Hepatocyte (in vitro differentiated cells): ENCODE data around the gene TAPT1. TPM values are rescaled to one million over a fixed set of nuclear protein-coding genes. Genes with fewer than 3 reads are reported as not detected.

ENCODE experiments used
- DNase-seq: peaks from one replicate; pipeline ENCODE4 v3.0.0-alpha.2; 2016; ENCODE audit warnings: low spot score
- H2AFZ ChIP-seq: fragments of 200-600 bp; sonication (generic); 2 replicates; pipeline ENCODE4 v1.6.0; 2016; ENCODE audit warnings: antibody characterized with exemption, mild to moderate bottlenecking
- H3K27ac ChIP-seq: fragments of 200-600 bp; sonication (generic); 2 replicates; pipeline ENCODE4 v1.5.1; 2016; ENCODE audit warnings: mild to moderate bottlenecking
- H3K27me3 ChIP-seq: fragments of 200-600 bp; sonication (generic); 2 replicates; pipeline ENCODE4 v1.6.1; 2016
- H3K36me3 ChIP-seq: fragments of 200-600 bp; sonication (generic); replicated peaks from 2 replicates; pipeline ENCODE4 v1.5.1; 2016; ENCODE audit warnings: low read depth; ENCODE audit not compliant: insufficient read depth
- H3K4me1 ChIP-seq: fragments of 200-600 bp; sonication (generic); 2 replicates; pipeline ENCODE4 v1.5.1; 2016; ENCODE audit warnings: mild to moderate bottlenecking, moderate library complexity; ENCODE audit not compliant: insufficient read depth
- H3K4me2 ChIP-seq: fragments of 200-600 bp; sonication (generic); 2 replicates; pipeline ENCODE4 v1.6.0; 2016
- H3K4me3 ChIP-seq: fragments of 200-600 bp; sonication (generic); 2 replicates; pipeline ENCODE4 v1.5.1; 2016; ENCODE audit warnings: mild to moderate bottlenecking
- H3K79me2 ChIP-seq: fragments of 200-600 bp; sonication (generic); 2 replicates; pipeline ENCODE4 v1.6.0; 2017; ENCODE audit warnings: mild to moderate bottlenecking
- H3K9me2 ChIP-seq: fragments of 200-600 bp; sonication (generic); replicated peaks from 2 replicates; pipeline ENCODE4 v1.6.0; 2017; ENCODE audit warnings: mild to moderate bottlenecking; ENCODE audit not compliant: insufficient read depth
- H3K9me3 ChIP-seq: fragments of 200-600 bp; sonication (generic); 2 replicates; pipeline ENCODE4 v1.5.1; 2016; ENCODE audit warnings: low read depth, mild to moderate bottlenecking
- H4K20me1 ChIP-seq: fragments of 200-600 bp; sonication (generic); 2 replicates; pipeline ENCODE4 v1.6.0; 2016; ENCODE audit warnings: mild to moderate bottlenecking; ENCODE audit not compliant: insufficient read depth, poor library complexity, severe bottlenecking
- CTCF ChIP-seq: fragments of 200-600 bp; sonication (generic); IDR thresholded peaks from 2 replicates; pipeline ENCODE4 v1.5.1; 2016; ENCODE audit warnings: antibody characterized with exemption, mild to moderate bottlenecking; ENCODE audit not compliant: poor library complexity
- EZH2 ChIP-seq: fragments of 200-600 bp; sonication (generic); IDR thresholded peaks from 2 replicates; pipeline ENCODE4 v1.6.1; 2016; ENCODE audit warnings: antibody characterized with exemption, mild to moderate bottlenecking, borderline replicate concordance
- EZH2phosphoT487 ChIP-seq: fragments of 200-600 bp; sonication (generic); IDR thresholded peaks from one replicate; pipeline ENCODE4 v1.6.1; 2018; ENCODE audit warnings: antibody characterized with exemption, mild to moderate bottlenecking, low read depth, moderate library complexity; ENCODE audit not compliant: unreplicated experiment, severe bottlenecking
- WGBS: methylation state at CpG from one replicate; pipeline ENCODE4 v1.1.6; 2016; ENCODE audit warnings: low lambda C conversion rate; ENCODE audit errors: missing lambda C conversion rate; 5-methylcytosine and 5-hydroxymethylcytosine counted together
- polyA plus RNA-seq: library from polyadenylated mRNA; unstranded; fragments of >200 nt; fragmentation: Nextera tagmentation; extraction: Ambion mirVana; gene quantifications from 2 replicates; pipeline ENCODE4 v1.2.1, GENCODE V29; 2016
- total RNA-seq: library from RNA; depleted of rRNA; stranded (reverse); fragments of >200 nt; gene quantifications from 2 replicates; pipeline ENCODE4 v1.2.3, GENCODE V29; 2014

Gene TAPT1
- total and polyA plus RNA-seq, 2 experiments from 2014 or later: 12.9 to 19.3 TPM

GRCh38 chr4:16168144-16168543, 58.1 kb downstream of the TAPT1 start:
- H3K27me3 ChIP-seq: no peaks in the 10 kb centered on the region
- no peaks in the 10 kb centered on the region for H3K4me1 ChIP-seq
- no peak overlapping the region for H2AFZ ChIP-seq
- H3K9me2 ChIP-seq: no peaks in the 10 kb centered on the region
- TF ChIP-seq EZH2: no peak
- no peak for TF ChIP-seq CTCF
- TF ChIP-seq EZH2phosphoT487: no peak
- no peaks in the 10 kb centered on the region for H3K36me3 ChIP-seq
- no peaks in the 10 kb centered on the region for H4K20me1 ChIP-seq
- WGBS: 93% methylated on average over 8 of the region's 8 CpGs
- no peak for DNase-seq
- H3K27ac ChIP-seq: no peak overlapping the region
- H3K4me3 ChIP-seq: no peak overlapping the region
- no peaks in the 10 kb centered on the region for H3K79me2 ChIP-seq
- H3K4me2 ChIP-seq: no peak overlapping the region
- no peaks in the 10 kb centered on the region for H3K9me3 ChIP-seq

- no peaks in the 10 kb centered on the region for H3K36me3 ChIP-seq
- H3K4me2 ChIP-seq: no peak overlapping the region
- no peaks in the 10 kb centered on the region for H3K27me3 ChIP-seq
- no peak overlapping the region for H3K4me3 ChIP-seq
- H3K27ac ChIP-seq: no peak overlapping the region
- no peaks in the 10 kb centered on the region for H3K4me1 ChIP-seq
- H2AFZ ChIP-seq: no peak overlapping the region
- TF ChIP-seq EZH2phosphoT487 (no peak), EZH2 (no peak), CTCF (no peak)
- H3K79me2 ChIP-seq: no peaks in the 10 kb centered on the region
- H3K9me3 ChIP-seq: no peaks in the 10 kb centered on the region
- WGBS: 96% methylated on average over 7 of the region's 7 CpGs
- no peaks in the 10 kb centered on the region for H3K9me2 ChIP-seq
- DNase-seq: no peak
- no peaks in the 10 kb centered on the region for H4K20me1 ChIP-seq
Measured at GRCh38 chr4:16165931-16166330, 60.3 kb downstream of the TAPT1 start.

- Histone ChIP-seq H3K4me3 (no peak overlapping the region), H3K4me2 (no peak overlapping the region), H3K79me2 (no peaks in the 10 kb centered on the region), H3K9me3 (no peaks in the 10 kb centered on the region), H3K4me1 (peaks cover 22% of the 10 kb centered on the region), H3K9me2 (no peaks in the 10 kb centered on the region), H3K27me3 (no peaks in the 10 kb centered on the region), H2AFZ (no peak overlapping the region), H3K36me3 (no peaks in the 10 kb centered on the region), H4K20me1 (no peaks in the 10 kb centered on the region), H3K27ac (no peak overlapping the region)
- DNase-seq: no peak
- TF ChIP-seq CTCF (no peak), EZH2 (no peak), EZH2phosphoT487 (no peak)
- WGBS: 95% methylated on average over 4 of the region's 4 CpGs
Measured at GRCh38 chr4:16162891-16163290, 63.4 kb downstream of the TAPT1 start.
